Lower lobe of right lung (tissue), 2 donors: ENCODE measurements around the gene GFAP. TPM values are rescaled to one million over a fixed set of nuclear protein-coding genes. Genes with fewer than 3 reads are reported as not detected.
A peak's percentile ranks its signal among the peaks of the same experiment; 100 is the strongest.

ENCODE experiments used
- ATAC-seq, 2 donors: fragments of 200-7000 bp; cut with Tn5 transposase; one replicate each; pipeline ENCODE4 v1.9.1; 2020 to 2022; ENCODE audit warnings: mild to moderate bottlenecking in 2 of 2, moderate library complexity in 2 of 2
- DNase-seq: peaks from one replicate; pipeline ENCODE4 v3.0.0-alpha.2; 2020
- H3K27ac ChIP-seq: fragments of 200-600 bp; one replicate; pipeline ENCODE4 v1.8.0; 2022
- H3K27me3 ChIP-seq: fragments of 200-600 bp; one replicate; pipeline ENCODE4 v1.8.0; 2022; ENCODE audit warnings: low read depth
- H3K36me3 ChIP-seq: fragments of 200-600 bp; one replicate; pipeline ENCODE4 v1.8.0; 2022; ENCODE audit warnings: mild to moderate bottlenecking
- H3K4me1 ChIP-seq: fragments of 200-600 bp; one replicate; pipeline ENCODE4 v1.8.0; 2022
- H3K4me3 ChIP-seq: fragments of 200-600 bp; one replicate; pipeline ENCODE4 v1.8.0; 2022; ENCODE audit warnings: mild to moderate bottlenecking
- H3K9me3 ChIP-seq: fragments of 200-600 bp; one replicate; pipeline ENCODE4 v1.8.0; 2022
- intact Hi-C: fragments of 100-400 bp; cut with DNase I; formaldehyde crosslinking; loops from one replicate; pipeline ENCODE4 v1.11.0; 2022
- total RNA-seq: library from RNA; stranded (reverse); fragmentation: NEBNext Ultra II Directional; extraction: Animal tissue kit (Norgen Biotek cat#: 25700); gene quantifications from one replicate; pipeline ENCODE4 v1.2.1, GENCODE V29; 2021
- TF ChIP-seq, protein P1 (sequence below): fragments of 200-600 bp; IDR thresholded peaks from one replicate; pipeline ENCODE4 v1.8.0; 2022; ENCODE audit warnings: antibody characterized with exemption, mild to moderate bottlenecking
- donor health status: DM: no; HTN: yes; CAD: no; lungs with severe emphysema.

GFAP gene
- total RNA-seq, 1 donor from 2014 or later: not detected

GRCh38 chr17:44903012-44903685 lies 12.2 kb downstream of the GFAP start:
- no peak for ATAC-seq

DNA sequence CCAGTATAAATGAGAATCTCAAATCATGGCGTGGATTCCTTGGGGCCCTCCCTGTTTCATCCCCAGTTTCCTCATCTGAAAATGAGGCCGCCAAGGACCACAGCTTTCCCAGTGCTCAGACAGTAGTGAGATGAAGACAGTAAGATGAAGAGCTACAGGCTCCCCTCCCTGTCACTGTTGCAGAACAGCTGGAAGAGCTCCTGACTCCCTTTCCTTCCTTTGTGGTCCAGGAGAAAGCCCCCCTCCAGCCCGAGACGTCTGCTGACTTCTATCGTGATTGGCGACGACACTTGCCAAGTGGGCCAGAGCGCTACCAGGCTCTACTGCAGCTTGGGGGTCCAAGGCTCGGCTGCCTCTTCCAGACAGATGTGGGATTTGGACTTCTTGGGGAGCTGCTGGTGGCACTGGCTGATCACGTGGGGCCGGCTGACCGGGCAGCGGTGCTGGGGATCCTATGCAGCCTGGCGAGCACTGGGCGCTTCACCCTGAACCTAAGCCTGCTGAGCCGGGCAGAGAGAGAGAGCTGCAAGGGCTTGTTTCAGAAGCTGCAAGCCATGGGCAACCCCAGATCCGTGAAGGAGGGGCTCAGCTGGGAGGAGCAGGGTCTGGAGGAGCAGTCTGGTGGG lies 13.1 kb downstream of the GFAP start:
- Histone ChIP-seq H3K27me3 (no peaks in the 10 kb centered on the region), H3K36me3 (no peaks in the 10 kb centered on the region), H3K4me1 (peaks cover 30% of the 10 kb centered on the region), H3K9me3 (no peaks in the 10 kb centered on the region), H3K4me3 (no peak overlapping the region), H3K27ac (no peak overlapping the region)
- TF ChIP-seq, protein P1, sequence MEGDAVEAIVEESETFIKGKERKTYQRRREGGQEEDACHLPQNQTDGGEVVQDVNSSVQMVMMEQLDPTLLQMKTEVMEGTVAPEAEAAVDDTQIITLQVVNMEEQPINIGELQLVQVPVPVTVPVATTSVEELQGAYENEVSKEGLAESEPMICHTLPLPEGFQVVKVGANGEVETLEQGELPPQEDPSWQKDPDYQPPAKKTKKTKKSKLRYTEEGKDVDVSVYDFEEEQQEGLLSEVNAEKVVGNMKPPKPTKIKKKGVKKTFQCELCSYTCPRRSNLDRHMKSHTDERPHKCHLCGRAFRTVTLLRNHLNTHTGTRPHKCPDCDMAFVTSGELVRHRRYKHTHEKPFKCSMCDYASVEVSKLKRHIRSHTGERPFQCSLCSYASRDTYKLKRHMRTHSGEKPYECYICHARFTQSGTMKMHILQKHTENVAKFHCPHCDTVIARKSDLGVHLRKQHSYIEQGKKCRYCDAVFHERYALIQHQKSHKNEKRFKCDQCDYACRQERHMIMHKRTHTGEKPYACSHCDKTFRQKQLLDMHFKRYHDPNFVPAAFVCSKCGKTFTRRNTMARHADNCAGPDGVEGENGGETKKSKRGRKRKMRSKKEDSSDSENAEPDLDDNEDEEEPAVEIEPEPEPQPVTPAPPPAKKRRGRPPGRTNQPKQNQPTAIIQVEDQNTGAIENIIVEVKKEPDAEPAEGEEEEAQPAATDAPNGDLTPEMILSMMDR: no peak
- intact Hi-C loops: no loop called here
- DNase-seq: no peak
- no peak for ATAC-seq

More at GRCh38 chr17:44903012-44903685, 12.2 kb downstream of the GFAP start:
- intact Hi-C loops: no loop called here
- no peak overlapping the region for H3K4me3 ChIP-seq
- DNase-seq: no peak
- TF ChIP-seq, protein P1: no peak
- H3K36me3 ChIP-seq: no peaks in the 10 kb centered on the region
- no peaks in the 10 kb centered on the region for H3K9me3 ChIP-seq
- H3K27me3 ChIP-seq: no peaks in the 10 kb centered on the region
- H3K27ac ChIP-seq: no peak overlapping the region
- H3K4me1 ChIP-seq: peaks cover 20% of the 10 kb centered on the region

GRCh38 chr17:44901411-44901921 lies 13.8 kb downstream of the GFAP start:
- Histone ChIP-seq H3K27ac (no peak overlapping the region), H3K36me3 (peaks cover 3% of the 10 kb centered on the region), H3K4me1 (peaks cover 35% of the 10 kb centered on the region), H3K4me3 (no peak overlapping the region), H3K9me3 (no peaks in the 10 kb centered on the region), H3K27me3 (no peaks in the 10 kb centered on the region)
- ATAC-seq (no peak), DNase-seq (no peak)
- TF ChIP-seq, protein P1: no peak
- intact Hi-C loops: no loop called here

DNA sequence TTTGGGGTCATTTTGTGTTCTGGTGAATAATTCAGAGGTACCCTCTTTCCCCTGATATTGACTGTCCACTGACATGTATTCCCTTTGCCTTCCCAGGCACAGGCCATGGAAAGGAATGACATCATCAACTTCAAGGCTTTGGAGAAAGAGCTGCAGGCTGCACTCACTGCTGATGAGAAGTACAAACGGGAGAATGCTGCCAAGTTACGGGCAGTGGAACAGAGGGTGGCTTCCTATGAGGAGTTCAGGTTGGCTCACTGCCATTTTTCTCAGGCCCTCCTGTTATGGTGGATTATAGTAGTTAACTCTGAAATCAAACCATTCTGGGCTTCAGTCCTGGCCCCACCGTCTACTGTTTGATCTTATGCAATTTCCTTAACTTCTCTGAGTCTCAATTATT lies 14.4 kb downstream of the GFAP start:
- TF ChIP-seq, protein P1: no peak
- ATAC-seq (no peak), DNase-seq (no peak)
- intact Hi-C loops: no loop called here
- Histone ChIP-seq H3K9me3 (no peaks in the 10 kb centered on the region), H3K4me3 (no peak overlapping the region), H3K27ac (no peak overlapping the region), H3K36me3 (peaks cover 9% of the 10 kb centered on the region), H3K4me1 (peaks cover 35% of the 10 kb centered on the region), H3K27me3 (no peaks in the 10 kb centered on the region)

GRCh38 chr17:44899074-44899782 lies 16.1 kb downstream of the GFAP start, which contains the start of gene EFTUD2:
TSS of gene EFTUD2 (minus strand) at chr17:44899445. CDS start at chr17:44894521, 4,924 bp downstream.
- ATAC-seq: peak; percentile 96 to 98
- intact Hi-C loops: no loop called here
- H3K4me1 ChIP-seq: peaks cover 35% of the 10 kb centered on the region

More at GRCh38 chr17:44899074-44899782, 16.1 kb downstream of the GFAP start, which contains the start of gene EFTUD2:
- H3K36me3 ChIP-seq: peaks cover 21% of the 10 kb centered on the region
- no peaks in the 10 kb centered on the region for H3K27me3 ChIP-seq
- H3K4me3 ChIP-seq: peak within 1 kb of the TSS; percentile 95
- TF ChIP-seq, protein P1: no peak
- no peaks in the 10 kb centered on the region for H3K9me3 ChIP-seq
- peak; percentile 94 for DNase-seq
- H3K27ac ChIP-seq: peak within 1 kb of the TSS; percentile 100
